Measurements from ENCODE around the gene BMPR1B.

The BMPR1B gene

GRCh38 chr4:94960708-94961107 lies 203.0 kb downstream of the BMPR1B start:
- DNase-seq (ENCODE audit: low read depth in 2 of 2): no peak

- no peak for DNase-seq (ENCODE audit: low read depth in 2 of 2)
These were observed 203.7 kb downstream of the BMPR1B start for GRCh38 chr4:94961420-94961819.

GRCh38 chr4:94962484-94962883 lies 204.7 kb downstream of the BMPR1B start:
- DNase-seq (ENCODE audit: low read depth in 2 of 2): no peak

GRCh38 chr4:94965852-94966251 lies 208.1 kb downstream of the BMPR1B start:
- no peak for DNase-seq (ENCODE audit: low read depth in 2 of 2)

- DNase-seq (ENCODE audit: low read depth in 2 of 2): no peak
These were observed 210.7 kb downstream of the BMPR1B start for GRCh38 chr4:94968493-94968892.

- no peak for DNase-seq (ENCODE audit: low read depth in 2 of 2)
These were observed 212.9 kb downstream of the BMPR1B start for GRCh38 chr4:94970650-94971049.

GRCh38 chr4:94974773-94975172 lies 217.0 kb downstream of the BMPR1B start:
- DNase-seq (ENCODE audit: low read depth in 2 of 2): no peak

GRCh38 chr4:94976371-94977011 lies 218.7 kb downstream of the BMPR1B start:
- DNase-seq (ENCODE audit: low read depth in 2 of 2): no peak

- no peak for DNase-seq (ENCODE audit: low read depth in 2 of 2)
These were observed 221.1 kb downstream of the BMPR1B start for GRCh38 chr4:94978904-94979303.

- DNase-seq (ENCODE audit: low read depth in 2 of 2): no peak
These were observed 221.9 kb downstream of the BMPR1B start for GRCh38 chr4:94979621-94980020.

- no peak for DNase-seq (ENCODE audit: low read depth in 2 of 2)
These were observed 238.1 kb downstream of the BMPR1B start for GRCh38 chr4:94995684-94996394.

- DNase-seq (ENCODE audit: low read depth in 2 of 2): no peak
These were observed 242.4 kb downstream of the BMPR1B start for GRCh38 chr4:95000076-95000648.

- DNase-seq (ENCODE audit: low read depth in 2 of 2): no peak
These were observed 247.2 kb downstream of the BMPR1B start for GRCh38 chr4:95004912-95005311.

- no peak for DNase-seq (ENCODE audit: low read depth in 2 of 2)
These were observed 250.2 kb downstream of the BMPR1B start for GRCh38 chr4:95007998-95008397.

- DNase-seq (ENCODE audit: low read depth in 2 of 2): no peak
These were observed 255.5 kb downstream of the BMPR1B start for GRCh38 chr4:95013236-95013635.

GRCh38 chr4:95014068-95014467 lies 256.3 kb downstream of the BMPR1B start:
- no peak for DNase-seq (ENCODE audit: low read depth in 2 of 2)

GRCh38 chr4:95017305-95018064 lies 259.7 kb downstream of the BMPR1B start:
- no peak for DNase-seq (ENCODE audit: low read depth in 2 of 2)

- no peak for DNase-seq (ENCODE audit: low read depth in 2 of 2)
These were observed 261.0 kb downstream of the BMPR1B start for GRCh38 chr4:95018785-95019184.

- no peak for DNase-seq (ENCODE audit: low read depth in 2 of 2)
These were observed 262.8 kb downstream of the BMPR1B start for GRCh38 chr4:95020521-95020920.

GRCh38 chr4:95021099-95021498 lies 263.3 kb downstream of the BMPR1B start:
- DNase-seq (ENCODE audit: low read depth in 2 of 2): no peak

GRCh38 chr4:95023110-95023509 lies 265.4 kb downstream of the BMPR1B start:
- no peak for DNase-seq (ENCODE audit: low read depth in 2 of 2)

- DNase-seq (ENCODE audit: low read depth in 2 of 2): no peak
These were observed 270.3 kb downstream of the BMPR1B start for GRCh38 chr4:95027905-95028618.

Data from stimulated activated CD4-positive, alpha-beta T cell treated with anti-CD3 and anti-CD28 coated beads, Interleukin-12 subunit alpha, Interleukin-12 subunit beta, amount 100 ng/mL, for 24 hours (primary cell).